ENCODE data around the gene ADARB2.
"Not testable (repeated sequence)": the region's sequence is repeated elsewhere in the genome, so short reads cannot be mapped to it uniquely, and the experiment has no call there.

The ADARB2 gene

GRCh38 chr10:1538531-1539061 is 198.7 kb downstream of the ADARB2 start:
- no peak for DNase-seq

DNA sequence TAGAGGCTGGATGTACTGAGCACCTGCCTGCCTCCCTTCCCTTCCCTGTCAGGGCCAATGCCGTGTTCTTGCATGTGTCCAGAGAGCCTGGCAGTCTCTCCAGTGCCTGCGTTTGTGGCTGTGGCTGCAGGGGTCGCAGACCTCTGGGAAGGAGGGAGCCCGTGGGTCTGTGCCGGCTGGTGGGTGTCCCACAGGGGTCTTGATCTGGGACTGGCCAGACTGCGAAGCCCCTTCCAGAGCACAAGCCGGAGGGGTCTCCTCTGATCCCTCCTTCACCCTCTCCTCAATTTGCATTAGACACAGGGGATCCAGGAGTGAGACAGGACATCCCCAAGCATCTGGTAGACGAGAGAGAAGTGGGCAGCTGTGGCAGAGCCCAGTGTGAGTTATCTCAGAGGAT is 199.2 kb downstream of the ADARB2 start:
- no peak for DNase-seq

DNA sequence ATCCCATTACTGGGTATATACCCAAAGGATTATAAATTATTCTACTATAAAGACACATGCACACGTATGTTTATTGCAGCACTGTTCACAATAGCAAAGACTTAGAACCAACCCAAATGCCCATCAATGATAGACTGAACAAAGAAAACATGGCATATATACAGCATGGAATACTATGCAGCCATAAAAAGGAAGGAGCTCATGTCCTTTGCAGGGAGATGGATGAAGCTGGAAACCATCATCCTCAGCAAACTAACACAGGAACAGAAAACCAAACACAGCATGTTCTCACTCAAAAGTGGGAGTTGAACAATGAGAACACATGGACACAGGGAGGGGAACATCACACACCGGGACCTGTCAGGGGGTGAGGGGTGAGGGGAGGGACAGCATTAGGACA is 199.9 kb downstream of the ADARB2 start:
- DNase-seq, result not testable (repeated sequence)

GRCh38 chr10:1536341-1536740 is 201.0 kb downstream of the ADARB2 start:
- no peak for DNase-seq

DNA sequence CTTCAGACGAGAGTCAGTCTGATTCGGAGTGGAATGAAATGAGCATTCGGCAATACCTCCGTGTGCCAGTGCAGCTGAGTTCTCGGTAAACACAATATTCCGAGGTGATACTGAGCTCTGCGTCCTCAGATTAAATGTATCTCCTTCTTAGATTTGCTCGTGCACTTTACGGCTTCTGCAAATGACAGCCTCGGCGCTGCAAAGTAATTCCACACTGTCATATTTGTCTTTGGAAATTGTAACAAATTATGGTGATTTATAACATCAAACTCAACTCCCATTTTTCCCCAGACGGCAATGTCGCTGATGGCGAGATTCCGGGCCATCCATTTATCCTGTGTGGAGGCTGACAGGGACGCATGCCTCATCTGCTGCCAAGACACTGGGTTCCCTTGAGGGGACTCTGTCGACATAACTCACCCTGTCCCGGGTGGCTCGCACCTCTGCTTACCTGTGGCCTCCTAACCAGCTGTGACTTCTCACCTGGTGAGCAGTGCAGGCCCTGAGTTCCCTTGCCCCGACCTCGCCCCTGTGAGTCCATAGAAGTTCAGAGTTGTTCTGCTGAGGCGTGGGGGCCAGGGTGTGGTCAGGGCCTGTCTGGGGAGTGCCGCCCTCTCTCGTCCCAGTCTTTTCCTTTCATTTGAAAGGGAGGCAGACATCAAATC is 201.9 kb downstream of the ADARB2 start:
- no peak for DNase-seq

GRCh38 chr10:1534820-1535219 is 202.5 kb downstream of the ADARB2 start:
- DNase-seq, result no peak

GRCh38 chr10:1532636-1533035 is 204.7 kb downstream of the ADARB2 start:
- DNase-seq, result no peak

DNA sequence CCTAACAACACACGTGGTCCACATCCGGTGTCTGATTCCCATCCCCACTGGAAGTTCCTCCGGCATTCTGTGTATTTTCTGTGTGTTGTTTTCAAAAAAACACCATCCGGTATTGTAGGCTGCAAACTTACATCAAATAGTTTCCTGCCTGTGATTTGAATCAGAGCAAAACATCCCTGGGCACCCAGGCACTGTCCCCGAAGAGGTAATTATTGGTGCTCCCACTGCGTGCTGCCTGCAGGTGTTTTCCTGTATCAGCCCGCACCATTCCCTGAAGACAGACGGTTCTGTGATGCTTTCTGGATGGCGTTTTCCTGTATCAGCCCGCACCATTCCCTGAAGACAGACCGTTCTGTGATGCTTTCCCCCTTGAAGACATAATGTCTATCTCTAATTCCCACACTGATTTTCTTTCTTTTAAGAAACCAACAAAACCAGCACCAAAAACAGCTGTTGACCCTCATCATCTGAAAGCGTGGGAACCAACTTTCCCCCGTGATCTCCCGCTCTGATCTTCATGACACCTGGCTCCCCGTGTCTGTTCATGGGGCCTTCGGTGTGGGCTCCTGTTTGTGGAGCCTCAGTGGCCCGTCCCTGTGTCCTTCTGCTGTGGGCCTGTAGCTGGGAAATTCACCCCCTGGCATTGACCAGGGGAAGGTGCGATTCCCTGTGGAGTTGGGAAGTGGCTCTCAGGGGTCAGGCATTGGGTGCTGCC is 205.3 kb downstream of the ADARB2 start:
- DNase-seq, result no peak

DNA sequence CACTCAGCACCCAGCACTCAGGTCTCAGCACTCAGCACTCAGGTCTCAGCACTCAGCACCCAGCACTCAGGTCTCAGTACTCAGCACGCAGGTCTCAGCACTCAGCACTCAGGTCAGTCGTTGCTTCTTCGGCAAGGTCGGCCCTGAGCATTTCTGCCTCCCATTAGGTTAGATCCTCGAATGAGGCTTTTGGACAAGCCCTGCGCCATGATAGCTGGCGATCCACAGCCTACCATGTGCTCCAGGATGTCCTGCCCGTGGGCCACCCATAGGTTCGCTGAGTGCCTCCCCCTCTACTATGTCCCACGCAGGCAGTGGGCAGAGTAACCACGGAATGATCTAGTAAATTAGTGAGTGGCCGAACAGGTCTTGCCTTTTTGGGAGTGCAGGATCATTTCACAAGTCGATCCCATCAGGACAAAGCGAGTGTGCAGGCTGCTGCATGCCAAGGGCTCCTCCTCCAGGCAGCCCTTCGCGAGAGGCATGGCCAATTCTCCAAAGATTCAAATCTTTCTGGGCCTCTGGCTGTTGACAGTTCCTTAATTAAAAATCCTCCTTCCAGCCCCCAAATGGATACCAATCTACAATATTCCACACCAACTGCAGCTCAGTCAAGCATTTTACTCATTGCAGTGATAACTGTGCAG is 206.3 kb downstream of the ADARB2 start:
- no peak for DNase-seq

GRCh38 chr10:1529806-1530413 is 207.4 kb downstream of the ADARB2 start:
- DNase-seq, result no peak

DNA sequence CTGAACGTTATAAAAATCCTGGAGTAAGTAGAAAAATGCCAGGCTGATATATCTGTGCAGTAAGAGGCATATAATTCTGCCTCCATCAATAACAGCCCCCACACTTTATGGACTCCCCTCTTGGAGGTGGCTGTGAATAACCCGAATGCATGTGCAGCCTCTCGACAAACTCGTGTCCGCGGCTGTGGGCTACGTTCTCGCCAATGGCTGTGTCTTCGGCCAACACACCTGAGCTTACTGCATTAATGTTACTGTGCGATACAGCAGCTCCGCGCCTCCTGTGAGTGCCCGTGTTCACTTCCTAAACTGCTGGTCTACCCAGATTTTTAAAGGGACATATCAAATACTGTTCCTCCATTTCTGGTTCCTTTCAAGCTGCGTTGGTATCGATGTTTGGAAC is 209.4 kb downstream of the ADARB2 start:
- no peak for DNase-seq

DNA sequence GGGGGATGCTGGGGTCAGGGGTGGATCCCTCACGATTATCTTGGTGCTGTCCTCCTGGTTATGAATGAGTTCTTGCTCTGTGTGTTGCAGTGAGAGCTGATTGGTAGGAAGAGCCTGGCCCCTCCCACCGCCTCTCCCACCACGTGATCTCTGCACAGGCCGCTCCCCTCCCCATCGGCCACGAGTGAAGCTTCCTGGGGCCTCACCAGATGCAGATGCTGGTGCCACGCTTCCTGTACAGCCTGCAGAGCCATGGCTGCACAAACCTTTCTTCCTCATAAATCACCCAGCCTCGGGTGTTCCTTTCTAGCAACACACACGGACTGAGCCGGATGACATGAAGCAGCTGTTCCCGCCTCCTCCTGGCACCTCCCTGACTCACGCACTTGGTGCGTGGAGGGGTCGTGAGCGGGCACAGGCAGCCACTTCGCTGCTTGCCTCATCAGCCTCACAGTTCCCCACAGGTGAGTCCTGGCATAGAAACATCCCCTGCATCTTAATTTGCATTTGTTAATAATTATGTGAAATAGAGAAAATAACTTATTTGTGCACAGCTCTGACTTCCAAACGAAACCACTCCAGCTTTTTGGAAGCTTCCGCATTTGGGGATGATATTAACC is 210.8 kb downstream of the ADARB2 start:
- DNase-seq, result no peak

- no peak for DNase-seq
Measured at GRCh38 chr10:1525354-1526162, 211.8 kb downstream of the ADARB2 start.

- DNase-seq, result no peak
Measured at GRCh38 chr10:1524540-1524939, 212.8 kb downstream of the ADARB2 start.

DNA sequence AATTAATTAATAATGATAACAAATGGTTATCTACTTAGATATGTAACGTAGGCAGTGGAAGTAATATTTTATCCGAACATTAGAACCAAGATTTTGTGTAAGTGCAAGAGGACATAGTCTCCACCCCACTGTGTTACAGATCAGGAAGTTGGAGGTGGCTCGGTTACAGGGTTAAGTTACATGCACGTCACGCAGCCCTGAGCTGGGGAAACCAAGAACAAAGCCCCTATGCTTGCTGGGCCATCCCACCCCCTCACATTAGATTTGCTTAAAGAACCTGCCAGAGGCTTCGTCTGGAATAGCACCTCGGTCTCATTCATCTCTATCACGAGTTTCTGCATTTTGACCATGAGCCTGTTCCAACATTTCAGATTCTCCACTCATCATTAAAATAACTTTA is 214.1 kb downstream of the ADARB2 start:
- DNase-seq, result no peak

- no peak for DNase-seq
Measured at GRCh38 chr10:1522237-1522636, 215.1 kb downstream of the ADARB2 start.

GRCh38 chr10:1521741-1522140 is 215.6 kb downstream of the ADARB2 start:
- DNase-seq, result no peak

- DNase-seq, result no peak
Measured at GRCh38 chr10:1520909-1521565, 216.3 kb downstream of the ADARB2 start.

- no peak for DNase-seq
Measured at GRCh38 chr10:1519391-1519790, 217.9 kb downstream of the ADARB2 start.

- no peak for DNase-seq
Measured at GRCh38 chr10:1517684-1518083, 219.6 kb downstream of the ADARB2 start.

DNA sequence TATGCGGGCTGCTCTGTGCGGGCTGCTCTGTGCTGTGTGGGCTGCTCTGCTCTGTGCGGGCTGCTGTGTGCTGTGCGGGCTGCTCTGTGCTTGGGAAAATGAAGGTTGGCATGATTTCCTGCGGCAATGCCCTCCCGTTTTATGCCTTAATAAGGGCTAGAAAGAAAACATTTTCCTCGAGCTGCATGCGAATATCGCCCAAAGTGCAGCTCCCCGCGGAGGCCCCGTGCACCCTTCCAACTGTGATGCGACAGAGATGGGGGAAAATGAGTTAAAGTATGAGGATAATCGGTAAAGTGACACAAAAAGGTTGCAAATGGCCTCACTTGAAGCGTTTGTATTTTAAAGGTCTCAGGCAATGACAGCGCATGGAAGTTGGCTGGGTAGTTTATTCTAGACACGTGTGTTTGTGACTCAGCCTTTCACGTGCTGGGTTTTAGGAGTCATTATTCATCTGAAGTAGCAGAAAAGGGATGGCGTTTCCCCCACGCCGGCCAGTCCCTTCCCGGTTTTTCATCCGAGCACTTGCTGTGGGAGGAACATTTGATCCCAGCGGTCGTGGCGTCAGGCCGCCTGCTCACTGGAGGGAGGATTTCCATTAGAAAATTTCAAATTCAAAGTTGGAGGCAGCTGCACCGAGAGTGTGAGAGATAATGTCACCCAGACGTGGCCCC is 220.7 kb downstream of the ADARB2 start:
- no peak for DNase-seq

Measured in suppressor macrophage treated with lipopolysaccharide for 1 hour (primary cell).